HEK293 (cell line): ENCODE results near the gene RRP15.

Source experiments
- CTCF ChIA-PET: fragments of 350-600 bp; formaldehyde crosslinking; extraction: SDS; loops from one replicate; lab custom pipeline; 2021; ENCODE audit warnings: antibody characterized with exemption; lab: Yijun Ruan, JAX
- POLR2A ChIA-PET: fragments of 300-600 bp; formaldehyde crosslinking; extraction: SDS; loops from one replicate; lab custom pipeline; 2020; ENCODE audit warnings: antibody characterized with exemption, inconsistent platforms; lab: Yijun Ruan, JAX
- H3K27ac ChIP-seq: fragments of 200-500 bp; sonication (Bioruptor generic); 2 replicates; pipeline ENCODE4 v1.5.1; 2014; ENCODE audit warnings: low read depth, low read length, control low read depth, inconsistent platforms; ENCODE audit errors: extremely low read depth
- H3K36me3 ChIP-seq, 2 experiments: fragments of 200-500 bp in 1 of 2; sonication (Bioruptor generic) in 1 of 2; 1 replicate in 1 of 2; 2 replicates in 1 of 2; pipeline ENCODE4 v1.5.1; 2014 to 2017; ENCODE audit warnings: inconsistent platforms in 2 of 2, low read length in 2 of 2; ENCODE audit not compliant: control insufficient read depth in 2 of 2, insufficient read depth in 1 of 2
- H3K4me1 ChIP-seq: fragments of 200-500 bp; sonication (Bioruptor generic); 2 replicates; pipeline ENCODE4 v1.5.1; 2014; ENCODE audit warnings: mild to moderate bottlenecking, low read length, inconsistent platforms; ENCODE audit not compliant: control insufficient read depth, insufficient read depth
- H3K4me3 ChIP-seq: 2 replicates; pipeline ENCODE4 v1.5.1; 2011; ENCODE audit warnings: low read depth, mild to moderate bottlenecking, control low read depth, low read length, moderate library complexity
- H3K9me3 ChIP-seq: fragments of 200-500 bp; sonication (Bioruptor generic); 2 replicates; pipeline ENCODE4 v1.5.1; 2014; ENCODE audit warnings: low read depth, low read length, inconsistent platforms; ENCODE audit not compliant: control insufficient read depth, insufficient read depth
- AEBP2 ChIP-seq: fragments of 450-650 bp; formaldehyde crosslinking; IDR thresholded peaks from 2 replicates; pipeline ENCODE4 v1.5.1; 2016; ENCODE audit warnings: missing biosample characterization, missing genetic modification characterization, borderline replicate concordance
- BCL11B ChIP-seq: fragments of 450-650 bp; formaldehyde crosslinking; IDR thresholded peaks from 2 replicates; pipeline ENCODE4 v1.5.1; 2016; ENCODE audit warnings: low read depth, missing biosample characterization, missing genetic modification characterization
- BCL6B ChIP-seq: fragments of 450-650 bp; formaldehyde crosslinking; IDR thresholded peaks from 2 replicates; pipeline ENCODE4 v1.5.1; 2017; ENCODE audit warnings: missing biosample characterization, missing genetic modification characterization
- GLI2 ChIP-seq: fragments of 450-650 bp; formaldehyde crosslinking; IDR thresholded peaks from 2 replicates; pipeline ENCODE4; 2017; ENCODE audit warnings: missing biosample characterization, missing genetic modification characterization, low read depth, borderline replicate concordance
- HIC1 ChIP-seq: fragments of 450-650 bp; formaldehyde crosslinking; IDR thresholded peaks from 2 replicates; pipeline ENCODE4 v1.5.1; 2016; ENCODE audit warnings: missing biosample characterization, missing genetic modification characterization
- OVOL3 ChIP-seq: fragments of 450-650 bp; formaldehyde crosslinking; IDR thresholded peaks from 2 replicates; pipeline ENCODE4 v1.5.1; 2016; ENCODE audit warnings: missing biosample characterization, missing genetic modification characterization
- ZFP41 ChIP-seq: fragments of 450-650 bp; formaldehyde crosslinking; IDR thresholded peaks from 2 replicates; pipeline ENCODE4 v1.5.1; 2016; ENCODE audit warnings: missing biosample characterization, missing genetic modification characterization, borderline replicate concordance
- ZNF140 ChIP-seq: fragments of 450-650 bp; formaldehyde crosslinking; IDR thresholded peaks from 2 replicates; pipeline ENCODE4 v1.5.1; 2016; ENCODE audit warnings: missing biosample characterization, missing genetic modification characterization
- ZNF211 ChIP-seq: fragments of 450-650 bp; formaldehyde crosslinking; IDR thresholded peaks from 2 replicates; pipeline ENCODE4 v1.5.1; 2016; ENCODE audit warnings: low read depth, missing biosample characterization, missing genetic modification characterization
- ZNF23 ChIP-seq: fragments of 450-650 bp; formaldehyde crosslinking; IDR thresholded peaks from 2 replicates; pipeline ENCODE4 v1.5.1; 2016; ENCODE audit warnings: missing biosample characterization, missing genetic modification characterization, borderline replicate concordance
- ZNF280C ChIP-seq: fragments of 450-650 bp; formaldehyde crosslinking; IDR thresholded peaks from 2 replicates; pipeline ENCODE4 v1.5.1; 2016; ENCODE audit warnings: missing biosample characterization, missing genetic modification characterization
- ZNF324 ChIP-seq: fragments of 450-650 bp; formaldehyde crosslinking; IDR thresholded peaks from 2 replicates; pipeline ENCODE4 v1.5.1; 2016; ENCODE audit warnings: missing biosample characterization, missing genetic modification characterization
- ZNF514 ChIP-seq: fragments of 450-650 bp; formaldehyde crosslinking; IDR thresholded peaks from 2 replicates; pipeline ENCODE4 v1.5.1; 2016; ENCODE audit warnings: missing biosample characterization, missing genetic modification characterization
- ZNF626 ChIP-seq: fragments of 450-650 bp; sonication (Bioruptor Pico); formaldehyde crosslinking; IDR thresholded peaks from 2 replicates; pipeline ENCODE4 v1.5.1; 2018; ENCODE audit warnings: missing biosample characterization, missing genetic modification characterization, inconsistent platforms
- ZNF692 ChIP-seq: fragments of 450-650 bp; formaldehyde crosslinking; IDR thresholded peaks from 2 replicates; pipeline ENCODE4 v1.5.1; 2016; ENCODE audit warnings: missing biosample characterization, missing genetic modification characterization

Gene RRP15

GRCh38 chr1:218330043-218330623 is 45.0 kb downstream of the RRP15 start (continued):
- TF ChIP-seq HIC1 (tag by site-specific recombination) (no peak), ZNF324 (tag by site-specific recombination) (no peak), ZNF280C (tag by site-specific recombination) (no peak), ZNF692 (tag by site-specific recombination) (no peak), ZNF514 (tag by site-specific recombination) (no peak), ZNF23 (no peak), ZNF626 (tag by site-specific recombination) (no peak)

GRCh38 chr1:218332416-218332815 is 47.3 kb downstream of the RRP15 start:
- CTCF ChIA-PET: interaction anchor here (0.6 to 1.0 kb wide), 6 partner anchors 15 to 1788 kb away, joined by 3 to 4 read pairs (median 3); no protein-coding TSS in a partner anchor
- Histone ChIP-seq H3K9me3 (no peaks in the 10 kb centered on the region), H3K4me1 (no peaks in the 10 kb centered on the region), H3K36me3 (no peaks in the 10 kb centered on the region; a peak in 1 of 3 replicates), H3K27ac (no peak overlapping the region), H3K4me3 (no peak overlapping the region)
- TF ChIP-seq AEBP2: no peak
- no peak for TF ChIP-seq ZFP41
- no peak for TF ChIP-seq BCL6B (tag by site-specific recombination)
- TF ChIP-seq GLI2: no peak
- TF ChIP-seq OVOL3 (tag by site-specific recombination): no peak
- no peak for TF ChIP-seq BCL11B (tag by site-specific recombination)
- no peak for TF ChIP-seq ZNF211 (tag by site-specific recombination)
- no peak for TF ChIP-seq ZNF140 (tag by site-specific recombination)
- POLR2A ChIA-PET: no interaction called here
